GM12891 (cell line): ENCODE data around the gene TSPAN15.

ENCODE experiments used
- DNase-seq: peaks from one replicate; pipeline ENCODE4 v3.0.0; 2011; ENCODE audit warnings: low spot score; ENCODE audit not compliant: insufficient read length
- FAIRE-seq: peaks from 2 replicates; lab custom pipeline; 2011; peaks lifted over from hg19 to GRCh38; lab: Jason Lieb, UNC
- PAX5 ChIP-seq: IDR thresholded peaks from 2 replicates; pipeline ENCODE4 v1.6.1; 2011; ENCODE audit warnings: low read length, moderate library complexity, mild to moderate bottlenecking; ENCODE audit not compliant: insufficient read depth, severe bottlenecking
- POLR2A ChIP-seq: IDR thresholded peaks from 2 replicates; pipeline ENCODE4 v1.6.1; 2011; ENCODE audit warnings: low read depth, low read length, control low read depth
- POLR2AphosphoS5 ChIP-seq: IDR thresholded peaks from 2 replicates; pipeline ENCODE4 v1.6.1; 2011; ENCODE audit warnings: low read depth, low read length, control low read depth
- POU2F2 ChIP-seq: IDR thresholded peaks from 2 replicates; pipeline ENCODE4 v1.6.1; 2011; ENCODE audit warnings: low read depth, mild to moderate bottlenecking, control low read depth, low read length, moderate library complexity
- SPI1 ChIP-seq: IDR thresholded peaks from 2 replicates; pipeline ENCODE4 v1.6.1; 2011; ENCODE audit warnings: low read depth, low read length, control low read depth
- TAF1 ChIP-seq: IDR thresholded peaks from 2 replicates; pipeline ENCODE4 v1.6.1; 2011; ENCODE audit warnings: low read depth, low read length, control low read depth

Gene TSPAN15

GRCh38 chr10:69537449-69537848, 86.2 kb downstream of the TSPAN15 start:
- TF ChIP-seq TAF1, result no peak
- no peak for TF ChIP-seq SPI1
- TF ChIP-seq POU2F2, result no peak
- no peak for TF ChIP-seq PAX5
- TF ChIP-seq POLR2A, result no peak
- TF ChIP-seq POLR2AphosphoS5, result no peak
- no peak for FAIRE-seq
- DNase-seq, result no peak

DNA sequence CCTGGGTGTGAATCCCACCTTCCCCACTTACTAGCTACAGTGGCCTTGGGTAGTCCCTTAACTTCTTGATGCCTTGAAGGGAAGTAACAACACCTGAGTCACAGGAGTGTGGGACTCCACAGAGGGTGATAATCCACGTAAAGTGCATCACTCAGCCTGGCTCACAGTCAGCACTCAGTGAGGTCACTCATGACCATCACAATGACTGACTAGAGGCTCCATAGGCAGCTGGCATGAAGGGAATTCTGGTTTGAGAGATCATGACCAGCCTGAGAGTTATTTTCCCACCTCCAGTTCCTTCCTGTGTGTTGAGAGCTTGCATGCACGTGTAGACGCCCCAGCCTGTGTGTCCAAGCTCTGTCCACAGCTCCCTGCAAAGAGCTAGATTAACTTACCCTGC, 87.2 kb downstream of the TSPAN15 start:
- no peak for FAIRE-seq
- TF ChIP-seq POU2F2, result no peak
- no peak for TF ChIP-seq PAX5
- no peak for TF ChIP-seq POLR2A
- TF ChIP-seq SPI1, result no peak
- no peak for TF ChIP-seq TAF1
- TF ChIP-seq POLR2AphosphoS5, result no peak
- DNase-seq, result no peak

DNA sequence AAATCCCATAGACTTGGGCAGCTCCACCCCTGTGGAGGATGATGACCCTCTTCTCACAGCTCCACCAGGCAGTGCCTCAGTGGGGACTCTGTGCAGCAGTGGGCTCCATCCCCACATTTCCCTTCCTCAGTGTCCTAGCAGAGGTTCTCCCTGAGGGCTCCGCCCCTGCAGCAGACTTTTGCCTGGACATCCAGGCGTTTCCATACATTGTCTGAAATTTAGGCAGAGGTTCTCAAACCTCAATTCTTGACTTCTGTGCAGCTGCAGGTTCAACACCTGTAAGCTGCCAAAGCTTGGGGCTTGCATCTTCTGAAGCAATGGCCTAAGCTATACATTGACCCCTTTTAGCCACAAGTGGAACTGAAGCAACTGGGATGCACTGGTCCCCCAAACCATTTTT, 90.2 kb downstream of the TSPAN15 start:
- DNase-seq (no peak), FAIRE-seq (no peak)
- TF ChIP-seq POU2F2, result no peak
- TF ChIP-seq TAF1, result no peak
- TF ChIP-seq SPI1, result no peak
- no peak for TF ChIP-seq POLR2A
- no peak for TF ChIP-seq PAX5

- DNase-seq (no peak), FAIRE-seq (no peak)
- TF ChIP-seq TAF1 (no peak), POU2F2 (no peak), PAX5 (no peak)
These were observed 98.7 kb downstream of the TSPAN15 start for GRCh38 chr10:69549959-69550358.

- TF ChIP-seq TAF1 (no peak), POU2F2 (no peak), POLR2AphosphoS5 (no peak), POLR2A (no peak), PAX5 (no peak), SPI1 (no peak)
- no peak for DNase-seq
- no peak for FAIRE-seq
These were observed 101.0 kb downstream of the TSPAN15 start for GRCh38 chr10:69552268-69552667.

- TF ChIP-seq SPI1, result no peak
- no peak for TF ChIP-seq PAX5
- DNase-seq, result no peak
- FAIRE-seq, result no peak
These were observed 102.1 kb downstream of the TSPAN15 start for GRCh38 chr10:69553328-69553727.

GRCh38 chr10:69554611-69555010, 103.3 kb downstream of the TSPAN15 start:
- DNase-seq (no peak), FAIRE-seq (no peak)
- no peak for TF ChIP-seq TAF1
- no peak for TF ChIP-seq POLR2A
- no peak for TF ChIP-seq POU2F2
- TF ChIP-seq POLR2AphosphoS5, result no peak
- TF ChIP-seq PAX5, result no peak
- no peak for TF ChIP-seq SPI1
